Dermis microvascular lymphatic vessel endothelial cell (primary cell): ENCODE data around the gene APPL2. TPM values are rescaled to one million over a fixed set of nuclear protein-coding genes. Genes with fewer than 3 reads are reported as not detected.

Experiments
- DNase-seq, 2 donors: peaks; one replicate each; pipeline versions ENCODE4 v3.0.0 to v3.0.0-alpha.2; 2010; ENCODE audit warnings: low read depth in 2 of 2
- total RNA-seq: library from RNA; depleted of rRNA; stranded (reverse); fragments of >200 nt; gene quantifications from 2 replicates; pipeline ENCODE4 v1.2.1, GENCODE V29; 2014

APPL2 gene
- total RNA-seq, 1 donor from 2014 or later, result 13.5 TPM

DNA sequence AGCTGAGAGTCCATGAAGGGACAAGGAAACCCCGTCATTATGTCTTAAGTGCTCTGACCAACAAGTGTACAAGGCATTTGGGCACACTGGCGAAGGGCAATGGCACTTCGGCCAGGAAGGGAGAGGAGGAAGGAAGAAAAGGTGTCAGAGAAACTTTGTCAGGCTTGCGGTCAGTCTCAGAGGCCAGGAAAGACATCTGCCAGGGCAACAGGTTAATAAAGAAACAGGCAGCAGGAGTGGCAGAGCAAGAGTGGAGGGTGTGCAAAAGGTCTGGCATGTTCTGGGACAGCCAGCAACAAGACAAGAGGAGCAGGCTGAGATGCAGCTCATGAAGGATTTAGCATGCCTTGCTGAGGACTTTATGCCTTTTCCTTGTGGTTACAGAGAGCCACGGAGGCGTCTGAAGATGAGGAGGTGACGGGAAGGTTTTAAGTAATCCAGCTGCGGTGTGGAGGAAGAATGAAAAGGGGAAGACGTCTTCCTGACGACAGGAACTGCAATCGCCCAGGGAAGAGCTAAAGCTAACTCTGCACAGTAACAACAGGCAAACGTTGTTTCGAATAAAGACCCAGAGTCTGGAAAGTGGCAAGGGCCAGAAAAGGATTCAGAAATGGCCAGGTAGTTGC is 13.1 kb downstream of the APPL2 start:
- no peak for DNase-seq

DNA sequence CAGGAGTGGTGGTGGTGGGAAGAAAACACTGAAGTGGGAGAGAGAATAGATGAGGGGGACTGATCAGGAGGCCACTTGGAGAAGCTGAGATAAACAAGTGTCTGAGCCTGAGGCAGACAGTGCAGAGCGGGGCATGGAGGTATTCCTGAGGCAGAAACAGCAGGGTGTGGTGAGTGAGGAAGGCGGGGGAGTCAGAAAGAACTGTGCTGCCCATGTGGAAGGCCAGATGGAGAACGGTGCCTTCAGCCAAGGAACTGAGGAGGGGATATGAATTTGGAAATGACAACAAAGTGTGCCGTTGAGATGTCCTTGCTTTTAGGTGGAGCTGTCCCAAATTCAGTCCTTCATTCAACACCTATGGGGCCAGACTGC is 13.7 kb downstream of the APPL2 start:
- no peak for DNase-seq

DNA sequence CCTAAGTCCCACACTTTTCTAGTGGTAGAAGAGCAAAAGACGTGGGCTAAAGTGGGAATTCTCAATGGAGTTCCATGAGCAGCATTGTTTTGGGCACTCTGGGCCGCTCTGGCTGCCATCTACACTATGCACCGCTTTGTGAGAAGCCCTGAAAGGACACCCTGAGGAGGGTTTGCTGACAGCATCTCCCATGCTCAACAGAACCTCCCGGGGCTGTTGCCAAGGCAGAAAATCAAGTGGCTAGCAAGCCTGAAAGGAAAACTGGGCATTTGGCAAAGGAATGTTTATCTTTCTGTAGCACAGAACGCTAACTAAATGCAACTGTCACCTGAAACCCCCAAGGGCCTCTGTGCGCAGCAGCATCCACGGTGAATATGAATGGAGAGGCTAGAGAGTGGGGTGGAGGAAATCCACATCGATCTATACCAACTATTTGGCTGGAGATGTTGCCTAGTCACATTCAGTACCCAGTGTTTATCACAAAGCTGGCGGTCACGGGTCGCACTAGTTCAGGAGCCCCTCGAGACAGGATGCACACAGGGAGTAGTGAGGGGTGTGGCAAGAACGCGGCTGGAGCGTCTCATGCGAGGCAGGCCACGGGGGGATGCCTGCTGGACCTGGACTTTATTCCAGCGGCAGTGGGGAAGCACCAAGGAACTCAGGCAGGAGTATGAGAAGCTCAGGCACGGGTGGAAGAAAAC is 14.2 kb downstream of the APPL2 start:
- DNase-seq, result no peak

DNA sequence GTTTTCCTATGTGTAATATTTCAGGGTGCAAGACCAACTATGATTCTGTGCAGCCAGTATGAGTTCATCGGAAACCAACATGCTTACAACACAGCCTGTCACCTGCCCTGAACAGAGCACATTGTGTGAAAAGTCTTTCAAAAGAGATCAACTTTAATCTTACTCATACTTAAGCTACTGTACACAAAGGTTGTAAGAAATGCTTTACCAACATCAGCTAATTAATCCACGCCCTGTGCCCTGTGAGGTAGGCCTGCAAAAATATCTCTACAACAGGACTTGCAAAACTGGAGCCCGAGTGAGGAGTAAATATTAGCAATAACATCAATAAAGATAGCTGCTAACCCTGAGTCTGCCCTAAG is 15.1 kb downstream of the APPL2 start:
- no peak for DNase-seq

DNA sequence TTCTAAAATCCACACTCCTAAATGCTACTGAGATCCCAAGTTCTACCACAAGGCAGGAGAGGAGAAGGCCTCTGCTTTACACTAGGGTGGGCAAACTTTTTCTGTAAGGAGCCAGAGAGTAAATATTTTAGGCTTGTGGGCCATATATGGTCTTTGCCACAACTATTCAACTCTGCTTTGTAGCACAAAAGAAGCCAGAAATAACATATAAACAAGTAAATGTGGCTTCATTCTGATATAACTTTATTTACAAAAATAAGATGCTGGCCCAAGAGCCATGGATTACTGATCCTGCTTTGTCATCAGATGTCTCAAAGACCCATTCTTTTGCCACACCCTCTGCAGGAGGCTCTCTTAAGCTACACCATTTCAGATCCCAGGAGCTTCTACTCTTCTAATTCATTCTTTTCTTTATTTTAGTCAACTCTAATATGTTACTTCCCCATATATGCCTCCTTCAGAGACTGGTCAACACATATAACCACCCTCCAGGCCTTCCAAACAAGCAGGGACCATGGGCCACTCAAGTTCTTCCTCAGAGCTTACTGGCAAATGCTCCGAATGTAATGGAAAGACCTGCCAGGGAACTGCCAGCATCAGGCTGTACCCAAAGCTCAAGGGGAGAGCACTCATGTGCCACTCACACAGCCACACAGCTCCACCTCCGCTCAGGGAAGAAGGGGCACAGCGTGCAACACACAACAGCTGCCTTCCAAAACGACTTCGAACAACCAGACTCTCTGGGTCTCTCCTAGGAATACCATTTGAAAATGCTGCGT is 15.6 kb downstream of the APPL2 start:
- no peak for DNase-seq

DNA sequence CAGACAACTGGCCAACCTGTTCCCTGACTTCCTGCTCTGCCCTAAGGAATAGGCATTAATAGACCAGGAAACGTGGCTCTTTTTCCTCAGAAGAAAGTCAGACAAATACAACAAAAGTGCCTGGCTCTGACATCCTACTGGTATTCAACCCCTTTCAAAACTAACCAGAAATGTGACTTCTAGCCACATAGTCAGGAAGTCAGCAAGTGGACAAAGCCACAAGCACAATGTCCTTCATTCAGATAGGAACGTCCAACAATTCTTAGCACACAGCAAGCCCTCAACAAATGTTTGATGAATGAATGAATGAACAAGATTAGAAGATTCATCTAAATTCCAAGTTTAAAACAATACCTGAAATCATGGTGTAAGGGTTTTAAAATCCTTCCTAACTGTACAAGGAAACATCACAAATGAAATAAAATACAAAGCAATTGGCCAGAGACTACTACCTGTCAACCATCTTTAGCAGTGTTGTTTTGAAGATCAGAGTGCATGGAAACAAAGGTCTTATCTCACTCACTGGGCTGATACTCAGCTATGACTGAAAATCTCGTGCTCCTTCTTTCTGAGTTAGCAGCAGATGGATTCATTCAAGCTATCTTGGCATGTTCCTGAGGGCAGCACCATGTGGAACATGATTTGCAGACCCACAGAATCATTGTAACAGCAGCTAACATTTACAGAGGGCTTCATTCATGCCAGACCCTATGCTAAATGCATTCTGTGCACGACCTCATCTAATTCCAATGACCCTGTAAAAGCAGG is 16.5 kb downstream of the APPL2 start:
- DNase-seq, result no peak

DNA sequence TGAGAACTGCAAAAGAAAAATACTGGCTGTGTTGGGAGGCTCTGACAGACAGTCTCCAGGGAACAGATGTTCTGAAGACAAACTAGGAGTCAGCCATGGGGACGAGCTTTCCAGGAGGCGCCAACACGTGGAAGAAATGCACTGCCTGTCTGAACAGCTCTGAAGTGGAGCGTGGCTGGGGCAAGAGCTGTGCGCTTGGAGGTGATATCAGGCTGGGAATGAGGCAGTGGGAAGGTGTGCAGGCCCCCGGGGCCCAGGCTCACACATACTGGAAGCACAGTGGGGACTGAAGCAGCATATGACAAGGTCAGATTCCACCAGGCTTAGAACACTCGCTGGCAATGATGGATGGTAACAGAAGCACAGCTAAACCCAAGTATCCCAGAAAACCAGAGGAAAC is 17.5 kb downstream of the APPL2 start:
- DNase-seq, result no peak

DNA sequence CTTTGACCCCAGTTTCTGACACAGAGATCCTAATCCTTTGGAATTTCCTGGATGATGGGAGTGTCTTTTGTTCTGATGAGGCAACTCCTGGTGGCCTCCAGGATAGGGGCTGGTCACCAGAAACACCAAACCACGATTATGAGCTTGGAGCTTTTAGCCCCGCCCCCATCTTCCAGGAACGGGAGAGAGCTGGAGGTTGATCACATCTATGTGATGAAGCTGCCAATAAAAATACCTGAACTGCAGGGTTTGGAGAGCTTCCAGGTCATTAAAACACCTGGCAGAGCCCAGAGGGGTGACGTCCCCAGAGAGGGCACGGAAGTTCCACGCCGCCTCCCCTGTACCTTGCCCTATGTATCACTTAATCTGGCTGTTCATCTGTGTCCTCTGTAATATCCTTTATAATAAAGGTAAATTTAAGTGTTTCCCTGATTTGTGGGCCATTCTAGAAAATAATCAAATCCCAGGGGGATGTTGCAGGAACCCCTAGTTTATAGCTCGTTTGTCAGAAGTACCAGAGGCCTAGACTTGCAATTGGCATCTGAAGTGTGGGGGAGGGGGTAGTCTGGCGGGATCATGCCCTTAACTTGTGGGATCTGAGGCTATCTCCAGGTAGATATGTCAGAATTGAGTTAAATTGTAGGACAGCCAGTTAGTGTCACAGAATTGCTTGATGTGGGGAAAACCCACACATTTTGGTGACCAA is 21.2 kb downstream of the APPL2 start:
- DNase-seq, result peak; percentile 30 to 53

DNA sequence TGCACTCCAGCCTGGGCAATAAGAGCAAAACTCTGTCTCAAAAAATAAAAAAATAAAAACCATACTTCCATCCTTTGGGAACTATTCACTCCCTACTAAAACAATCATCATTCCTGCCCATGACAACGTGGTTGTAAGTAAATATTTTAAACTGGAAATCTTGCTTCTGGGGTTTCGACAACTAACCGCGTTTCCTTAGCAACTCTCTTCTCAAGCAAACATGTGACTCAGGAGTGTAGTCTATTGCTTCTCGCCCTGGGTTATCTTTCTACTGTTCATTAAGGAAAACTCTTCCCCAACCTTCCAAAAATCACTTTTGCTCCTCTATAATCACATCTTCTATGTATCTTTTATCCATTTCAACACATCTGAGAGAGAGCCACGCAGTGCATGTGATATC is 21.8 kb downstream of the APPL2 start:
- peak in 1 of 2 donors; percentile 67 for DNase-seq

DNA sequence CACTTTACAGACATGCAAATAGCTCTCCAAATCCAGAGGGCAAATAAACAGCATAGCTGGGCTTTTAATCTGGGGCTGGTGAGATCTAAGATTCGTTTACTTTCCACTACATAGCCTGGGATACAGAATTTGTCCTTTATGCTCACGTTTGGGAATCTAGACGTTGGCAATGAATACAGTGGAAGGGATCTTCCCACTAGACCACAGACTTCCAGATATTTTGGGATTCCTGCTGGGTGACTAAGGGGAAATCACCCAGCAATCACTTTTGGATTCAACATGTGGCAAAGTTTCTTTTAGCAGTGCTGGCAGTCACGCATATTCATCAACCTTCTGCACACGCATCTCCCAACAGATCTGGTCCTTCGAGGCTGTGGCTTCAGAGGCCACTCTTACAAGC is 23.5 kb downstream of the APPL2 start:
- no peak for DNase-seq

DNA sequence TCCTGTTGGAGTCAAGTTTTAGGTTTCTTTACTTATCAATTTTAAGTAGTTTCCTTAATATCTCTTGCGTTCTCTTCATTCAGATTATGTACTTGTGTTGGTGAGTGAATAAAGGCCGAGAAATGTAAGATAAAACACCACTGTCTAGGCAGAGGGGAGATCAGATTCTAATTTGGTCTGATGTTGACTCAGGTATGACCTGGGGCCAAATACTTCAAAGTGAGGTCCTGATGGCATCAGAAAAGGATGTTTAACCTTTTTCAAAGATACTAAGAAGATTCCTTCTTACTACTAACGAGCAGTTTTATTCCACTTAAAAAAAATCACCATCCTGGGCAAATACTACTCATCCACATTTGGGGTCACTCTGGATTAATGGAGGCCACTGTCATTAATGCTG is 26.9 kb downstream of the APPL2 start:
- no peak for DNase-seq

DNA sequence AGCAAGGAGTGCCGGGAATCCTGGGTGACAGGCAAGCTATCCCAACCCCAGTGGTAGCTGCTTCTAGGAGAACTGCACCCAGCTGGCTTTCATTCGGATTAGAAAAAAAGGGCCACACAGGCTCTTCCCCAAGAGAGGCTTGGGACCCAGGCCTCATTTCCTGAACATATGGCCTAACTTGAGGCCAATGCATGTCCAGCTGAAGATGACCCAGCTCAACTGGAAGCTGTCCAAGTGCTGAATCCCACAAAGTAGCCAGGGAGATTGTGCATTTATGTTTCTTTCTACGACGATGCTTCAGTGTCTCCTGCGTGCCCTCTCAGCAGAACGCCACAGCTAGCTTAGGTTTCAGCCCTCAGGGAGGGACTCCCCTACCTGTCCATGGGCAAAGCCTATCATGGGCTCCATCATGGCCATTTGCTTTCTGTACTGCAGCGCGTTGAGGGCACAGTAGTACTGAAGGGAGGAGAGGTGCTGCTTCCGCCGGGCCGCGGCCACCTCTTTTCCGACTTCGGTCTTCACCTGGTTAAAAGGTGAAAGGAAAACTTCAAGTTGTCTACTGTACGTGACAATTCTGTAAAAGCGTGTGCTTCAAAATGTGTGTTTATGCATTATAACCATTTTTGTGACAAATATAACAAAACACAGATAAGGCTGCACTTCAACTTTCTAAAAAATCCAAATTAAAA is 29.1 kb downstream of the APPL2 start:
- no peak for DNase-seq

DNA sequence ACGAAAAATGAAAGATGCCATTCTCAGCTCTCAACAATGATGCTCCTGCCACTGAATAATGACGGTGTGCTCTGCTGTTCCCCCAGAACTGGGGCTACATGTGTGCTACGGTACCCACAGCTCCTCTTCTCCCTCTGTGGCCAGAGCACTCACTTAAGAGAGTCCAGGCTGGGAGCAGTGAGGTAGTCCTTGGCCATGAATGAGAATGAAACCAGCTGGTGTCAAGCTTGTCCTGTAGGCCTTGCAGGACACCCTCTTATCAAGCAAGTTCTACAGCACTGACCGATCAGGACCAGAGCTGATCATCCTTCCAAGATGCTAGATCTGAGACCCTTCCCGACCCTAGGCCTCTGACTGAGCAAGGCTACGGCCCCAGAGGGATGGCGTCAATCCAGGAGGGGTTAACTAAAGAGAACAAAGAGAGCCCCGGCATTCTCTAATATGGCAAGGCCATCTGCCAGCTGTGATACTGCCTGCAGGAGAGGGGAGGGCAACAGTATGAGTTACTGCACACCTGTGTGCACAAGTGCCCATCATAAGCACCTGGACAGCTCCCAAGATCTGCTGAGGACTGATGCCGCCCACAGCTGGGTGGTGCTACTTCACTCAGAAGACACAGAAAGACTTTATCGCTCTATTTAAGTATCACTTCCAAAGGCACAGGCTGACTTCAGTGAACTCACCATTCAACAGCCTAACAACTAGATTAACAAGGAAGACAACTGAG is 30.5 kb downstream of the APPL2 start:
- DNase-seq, result peak in 1 of 2 donors; percentile 15

DNA sequence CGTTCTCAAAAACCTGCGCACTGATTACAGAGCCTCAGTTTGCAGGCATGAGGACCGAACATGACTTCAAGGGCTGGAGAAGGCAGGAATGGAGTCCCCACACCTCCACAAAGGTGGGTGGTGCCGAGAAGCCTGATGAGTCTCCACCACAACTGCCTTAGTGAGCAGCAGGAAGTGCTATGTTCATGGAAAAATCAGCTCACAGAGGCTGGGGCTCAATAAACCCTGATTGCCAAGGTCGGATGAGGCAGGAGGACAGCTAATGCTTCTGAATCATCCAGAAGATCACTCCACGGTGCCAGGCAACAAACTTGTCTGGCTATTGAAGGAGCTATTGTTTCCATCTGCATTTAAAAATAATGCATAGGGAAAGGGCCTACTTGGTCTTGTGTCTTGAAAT is 31.1 kb downstream of the APPL2 start:
- peak; percentile 50 to 75 for DNase-seq

DNA sequence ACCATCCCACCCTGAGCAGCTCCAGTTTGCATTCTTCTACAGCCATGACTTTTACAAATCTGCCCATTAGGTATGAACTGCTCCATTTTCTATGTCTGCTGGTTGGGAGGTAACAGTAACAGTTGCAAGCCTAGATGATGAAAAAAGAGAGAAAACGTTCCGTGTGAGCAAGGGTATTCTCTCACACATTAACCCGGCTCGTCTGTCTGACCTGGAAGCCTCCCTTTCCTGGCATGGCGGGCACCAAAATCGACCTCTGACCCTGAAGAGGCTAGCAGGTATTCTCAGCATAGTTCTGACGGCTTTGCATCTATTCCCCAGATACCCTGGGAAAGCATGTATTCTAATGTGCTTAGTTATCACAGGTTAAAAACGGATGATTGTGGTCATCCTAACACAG is 31.8 kb downstream of the APPL2 start:
- DNase-seq, result no peak

DNA sequence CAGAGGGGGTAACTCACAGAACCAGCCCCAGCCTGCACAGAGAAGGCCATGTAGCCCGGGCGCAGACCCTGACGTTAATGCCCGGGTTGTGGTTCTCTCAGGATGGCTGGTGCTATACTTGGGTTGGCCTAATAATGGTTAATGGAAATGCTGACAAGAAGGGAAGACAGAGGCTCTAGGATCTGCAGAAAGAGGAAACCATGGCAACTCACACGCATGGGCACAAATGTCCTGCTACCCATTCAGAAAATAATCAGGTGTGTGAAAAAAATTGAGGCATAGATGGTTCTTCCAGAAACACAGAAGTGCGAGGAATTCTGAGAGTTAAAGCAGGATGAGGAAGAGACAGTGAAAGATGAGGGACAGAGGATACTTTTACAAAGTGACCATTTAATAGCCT is 33.8 kb downstream of the APPL2 start:
- DNase-seq, result no peak

DNA sequence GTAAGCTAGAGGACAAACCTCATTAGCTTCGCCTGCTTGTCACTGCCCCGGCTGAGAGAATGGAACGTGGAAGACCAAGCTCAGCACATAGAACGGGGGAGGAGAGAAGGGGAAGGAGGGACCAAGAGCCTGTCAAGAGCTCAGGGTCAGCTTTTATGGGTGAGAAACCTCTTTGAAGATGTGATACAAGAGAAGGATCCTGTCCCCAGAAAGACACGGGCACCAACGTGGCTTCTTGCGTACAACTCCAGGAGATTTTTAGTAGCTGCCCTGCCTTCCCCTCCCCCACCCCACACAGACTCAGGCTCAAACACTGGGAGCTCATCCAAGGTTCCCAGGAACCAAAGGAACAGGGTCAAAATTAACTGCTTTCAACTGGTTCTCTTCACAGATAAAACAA is 34.7 kb downstream of the APPL2 start:
- DNase-seq, result no peak

DNA sequence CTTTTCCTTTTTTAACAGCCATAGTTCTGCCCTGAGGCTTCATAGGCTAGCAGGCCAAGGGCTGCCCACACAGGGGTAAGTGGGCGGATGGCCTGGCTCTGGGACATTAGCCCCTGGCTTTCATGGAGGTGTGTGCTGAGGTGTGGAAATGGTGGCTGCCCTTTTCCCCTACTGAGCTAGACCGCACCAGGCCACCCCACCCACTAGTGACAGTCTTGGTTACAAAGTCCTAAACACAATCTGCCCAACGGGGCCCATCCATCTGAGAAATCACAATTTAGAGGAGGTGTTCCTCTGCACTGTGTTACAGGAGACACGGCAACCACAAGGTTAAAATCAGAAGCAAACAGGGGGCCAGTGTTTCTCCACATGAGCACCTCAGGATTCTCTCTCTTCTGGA is 35.6 kb downstream of the APPL2 start:
- no peak for DNase-seq

DNA sequence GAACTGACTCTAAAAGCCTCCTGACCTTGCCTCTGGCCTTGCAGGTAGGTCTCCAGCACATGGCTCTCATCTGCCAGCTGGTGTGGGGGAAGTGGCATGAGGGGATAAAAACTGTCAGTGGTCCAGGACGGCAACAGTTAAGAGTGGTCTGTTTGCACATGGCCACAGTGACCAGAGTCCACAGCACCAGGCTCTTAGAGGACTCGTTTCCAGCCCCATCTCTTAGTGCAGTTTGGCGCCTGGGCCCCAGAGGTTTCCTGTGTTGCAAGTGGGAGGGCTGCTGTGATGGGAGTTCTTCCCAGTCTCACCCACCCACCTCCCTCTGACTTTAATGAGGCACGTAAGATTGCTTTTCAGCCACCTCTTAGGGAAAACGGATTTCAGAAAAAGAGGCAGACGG is 37.0 kb downstream of the APPL2 start:
- DNase-seq, result no peak

DNA sequence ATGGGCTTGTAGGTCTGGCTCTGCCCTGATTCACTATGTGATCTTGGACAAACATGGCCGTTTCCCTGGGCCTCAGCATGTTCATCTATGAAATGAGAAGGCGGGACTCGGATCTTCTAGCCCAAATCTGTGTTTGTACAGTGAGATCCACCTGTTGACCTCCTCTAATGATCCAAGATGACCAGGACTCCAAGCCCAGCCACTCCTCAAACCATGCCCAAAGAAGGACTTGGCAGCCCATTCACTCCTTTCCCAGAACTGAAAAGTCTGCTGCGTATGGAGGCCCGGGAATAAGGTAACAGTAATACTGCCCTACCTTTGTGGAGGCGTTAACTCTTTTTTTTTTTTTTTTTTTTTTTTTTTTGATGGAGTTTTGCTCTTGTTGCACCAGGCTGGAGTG is 39.9 kb downstream of the APPL2 start:
- no peak for DNase-seq
